Measurements from ENCODE around the gene NUDT7.

NUDT7 gene

DNA sequence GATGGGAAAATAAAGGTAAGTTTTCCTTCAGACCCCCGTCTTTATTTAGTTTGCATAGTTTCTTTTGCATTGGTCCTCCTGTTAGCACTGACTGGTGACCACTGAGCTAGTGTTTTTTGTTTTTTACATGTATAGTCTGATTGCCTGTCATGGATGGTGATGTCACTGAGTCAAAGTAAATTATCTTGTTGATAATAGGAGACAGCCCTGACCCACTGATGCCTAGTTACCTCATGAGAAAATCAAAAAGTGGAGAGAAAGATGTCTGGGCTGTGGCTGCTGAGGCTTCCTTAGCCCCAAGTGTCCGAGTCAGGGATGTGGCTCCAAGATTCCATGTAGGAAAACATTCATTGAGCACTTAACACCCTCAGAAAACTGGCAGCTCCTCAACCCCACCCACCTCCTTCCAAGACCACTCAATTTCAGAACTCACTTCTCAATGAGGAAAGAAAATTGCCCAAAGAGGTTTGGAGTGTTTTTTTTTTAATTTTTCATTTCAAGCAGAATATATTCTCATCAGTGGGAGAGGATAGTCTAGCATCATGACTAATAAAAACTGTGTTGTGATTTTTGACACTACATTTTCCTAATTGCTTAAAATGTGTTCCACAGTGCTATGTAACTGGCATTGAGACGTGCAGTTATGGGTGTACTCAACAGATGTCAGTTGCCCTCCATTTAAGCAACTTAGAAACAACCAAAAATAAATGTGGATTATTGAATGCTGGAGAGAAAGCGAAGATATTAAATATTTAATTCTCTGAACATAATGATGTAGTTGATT lies 38.7 kb upstream of the NUDT7 start:
- TF ChIP-seq SIN3A (IDR thresholded peaks at IDR 0.05; ENCODE audit: borderline replicate concordance, insufficient read depth, low read length) (no peak), TAF1 (IDR thresholded peaks at IDR 0.05; ENCODE audit: borderline replicate concordance, insufficient read depth, low read length) (no peak), POLR2AphosphoS5 (IDR thresholded peaks at IDR 0.05; ENCODE audit: low read depth, low read length) (no peak), FOXP2 (optimal IDR thresholded peaks at IDR 0.05; ENCODE audit: borderline replicate concordance, extremely low read depth, extremely low read length, insufficient read depth) (no peak)
- TF ChIP-seq, protein P1, sequence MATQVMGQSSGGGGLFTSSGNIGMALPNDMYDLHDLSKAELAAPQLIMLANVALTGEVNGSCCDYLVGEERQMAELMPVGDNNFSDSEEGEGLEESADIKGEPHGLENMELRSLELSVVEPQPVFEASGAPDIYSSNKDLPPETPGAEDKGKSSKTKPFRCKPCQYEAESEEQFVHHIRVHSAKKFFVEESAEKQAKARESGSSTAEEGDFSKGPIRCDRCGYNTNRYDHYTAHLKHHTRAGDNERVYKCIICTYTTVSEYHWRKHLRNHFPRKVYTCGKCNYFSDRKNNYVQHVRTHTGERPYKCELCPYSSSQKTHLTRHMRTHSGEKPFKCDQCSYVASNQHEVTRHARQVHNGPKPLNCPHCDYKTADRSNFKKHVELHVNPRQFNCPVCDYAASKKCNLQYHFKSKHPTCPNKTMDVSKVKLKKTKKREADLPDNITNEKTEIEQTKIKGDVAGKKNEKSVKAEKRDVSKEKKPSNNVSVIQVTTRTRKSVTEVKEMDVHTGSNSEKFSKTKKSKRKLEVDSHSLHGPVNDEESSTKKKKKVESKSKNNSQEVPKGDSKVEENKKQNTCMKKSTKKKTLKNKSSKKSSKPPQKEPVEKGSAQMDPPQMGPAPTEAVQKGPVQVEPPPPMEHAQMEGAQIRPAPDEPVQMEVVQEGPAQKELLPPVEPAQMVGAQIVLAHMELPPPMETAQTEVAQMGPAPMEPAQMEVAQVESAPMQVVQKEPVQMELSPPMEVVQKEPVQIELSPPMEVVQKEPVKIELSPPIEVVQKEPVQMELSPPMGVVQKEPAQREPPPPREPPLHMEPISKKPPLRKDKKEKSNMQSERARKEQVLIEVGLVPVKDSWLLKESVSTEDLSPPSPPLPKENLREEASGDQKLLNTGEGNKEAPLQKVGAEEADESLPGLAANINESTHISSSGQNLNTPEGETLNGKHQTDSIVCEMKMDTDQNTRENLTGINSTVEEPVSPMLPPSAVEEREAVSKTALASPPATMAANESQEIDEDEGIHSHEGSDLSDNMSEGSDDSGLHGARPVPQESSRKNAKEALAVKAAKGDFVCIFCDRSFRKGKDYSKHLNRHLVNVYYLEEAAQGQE (IDR thresholded peaks at IDR 0.05; ENCODE audit: insufficient read depth in 1 of 2, low read depth in 2 of 2, low read length in 2 of 2) = no peak

DNA sequence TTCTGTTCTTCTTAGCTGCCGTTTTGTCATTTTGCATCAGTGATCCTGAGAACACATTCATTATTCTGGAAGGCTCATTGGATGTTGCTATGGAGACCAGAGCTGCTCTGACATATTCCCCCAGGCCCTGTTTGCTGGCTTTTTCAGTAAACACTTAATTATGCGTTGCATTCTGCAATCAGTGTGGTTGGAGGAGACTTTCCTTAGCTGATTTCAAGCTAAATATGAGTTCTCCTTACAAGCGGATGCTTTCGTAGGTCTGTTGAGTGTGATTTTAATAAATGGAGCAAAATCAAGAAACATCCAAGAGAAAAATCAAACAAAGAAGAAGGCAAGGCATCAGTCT lies 38.2 kb upstream of the NUDT7 start:
- TF ChIP-seq FOXP2 (optimal IDR thresholded peaks at IDR 0.05; ENCODE audit: borderline replicate concordance, extremely low read depth, extremely low read length, insufficient read depth) (no peak), SIN3A (IDR thresholded peaks at IDR 0.05; ENCODE audit: borderline replicate concordance, insufficient read depth, low read length) (no peak), POLR2AphosphoS5 (IDR thresholded peaks at IDR 0.05; ENCODE audit: low read depth, low read length) (no peak), TAF1 (IDR thresholded peaks at IDR 0.05; ENCODE audit: borderline replicate concordance, insufficient read depth, low read length) (no peak)
- TF ChIP-seq, protein P1 (IDR thresholded peaks at IDR 0.05; ENCODE audit: insufficient read depth in 1 of 2, low read depth in 2 of 2, low read length in 2 of 2) = no peak

DNA sequence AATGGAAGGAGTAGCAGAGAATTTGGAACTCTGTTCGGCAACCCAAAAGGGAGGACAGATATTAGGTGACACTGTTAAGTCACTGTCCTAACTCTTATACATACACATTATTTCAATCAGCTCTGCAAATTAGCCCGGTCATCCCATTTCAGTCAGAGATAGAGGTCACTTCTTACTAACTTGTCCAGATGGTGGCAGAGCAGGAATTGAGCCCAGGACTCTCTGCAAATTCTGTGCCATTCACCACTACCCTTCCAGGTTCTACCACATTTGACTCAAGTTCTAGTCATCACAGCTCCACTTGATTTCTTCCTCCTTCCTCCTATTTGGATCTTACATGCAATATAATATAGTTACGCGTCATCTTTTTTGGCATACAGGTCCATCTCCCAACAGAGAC lies 35.9 kb upstream of the NUDT7 start:
- no peak for TF ChIP-seq TAF1 (IDR thresholded peaks at IDR 0.05; ENCODE audit: borderline replicate concordance, insufficient read depth, low read length)
- TF ChIP-seq, protein P1 (IDR thresholded peaks at IDR 0.05; ENCODE audit: insufficient read depth in 1 of 2, low read depth in 2 of 2, low read length in 2 of 2) = no peak
- no peak for TF ChIP-seq SIN3A (IDR thresholded peaks at IDR 0.05; ENCODE audit: borderline replicate concordance, insufficient read depth, low read length)
- TF ChIP-seq POLR2AphosphoS5 (IDR thresholded peaks at IDR 0.05; ENCODE audit: low read depth, low read length) = no peak
- TF ChIP-seq FOXP2 (optimal IDR thresholded peaks at IDR 0.05; ENCODE audit: borderline replicate concordance, extremely low read depth, extremely low read length, insufficient read depth) = no peak

DNA sequence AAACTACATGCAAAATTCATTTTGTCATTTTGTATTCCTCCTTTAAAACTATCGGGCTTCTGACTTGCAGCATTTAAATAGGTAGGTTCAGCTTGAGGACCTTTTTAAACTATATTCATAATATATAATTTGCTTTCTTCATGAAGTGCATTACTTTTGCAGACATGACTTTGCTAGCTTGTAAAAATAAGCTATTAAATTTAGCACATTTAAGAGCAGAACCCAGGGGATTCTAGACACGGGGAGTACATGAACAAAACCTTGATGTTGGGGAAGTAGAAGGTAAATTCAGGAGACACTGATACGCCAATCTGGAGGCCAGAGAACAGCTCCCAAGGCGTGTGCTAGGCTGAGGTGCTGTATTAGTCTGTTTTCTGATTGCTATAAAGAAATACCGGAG lies 32.3 kb upstream of the NUDT7 start:
- TF ChIP-seq TAF1 (IDR thresholded peaks at IDR 0.05; ENCODE audit: borderline replicate concordance, insufficient read depth, low read length) (no peak), SIN3A (IDR thresholded peaks at IDR 0.05; ENCODE audit: borderline replicate concordance, insufficient read depth, low read length) (no peak), POLR2AphosphoS5 (IDR thresholded peaks at IDR 0.05; ENCODE audit: low read depth, low read length) (no peak), FOXP2 (optimal IDR thresholded peaks at IDR 0.05; ENCODE audit: borderline replicate concordance, extremely low read depth, extremely low read length, insufficient read depth) (no peak)
- TF ChIP-seq, protein P1 (IDR thresholded peaks at IDR 0.05; ENCODE audit: insufficient read depth in 1 of 2, low read depth in 2 of 2, low read length in 2 of 2) = no peak
